ENCODE measurements around the gene TSR3. TPM values are rescaled to one million over a fixed set of nuclear protein-coding genes. Genes with fewer than 3 reads are reported as not detected.

Gene TSR3
- total and polyA plus RNA-seq, 2 of the 13 experiments (the other 11 are each of a cell fraction or from before 2014, with no cell fraction given) = 24.2 to 51.0 TPM

DNA sequence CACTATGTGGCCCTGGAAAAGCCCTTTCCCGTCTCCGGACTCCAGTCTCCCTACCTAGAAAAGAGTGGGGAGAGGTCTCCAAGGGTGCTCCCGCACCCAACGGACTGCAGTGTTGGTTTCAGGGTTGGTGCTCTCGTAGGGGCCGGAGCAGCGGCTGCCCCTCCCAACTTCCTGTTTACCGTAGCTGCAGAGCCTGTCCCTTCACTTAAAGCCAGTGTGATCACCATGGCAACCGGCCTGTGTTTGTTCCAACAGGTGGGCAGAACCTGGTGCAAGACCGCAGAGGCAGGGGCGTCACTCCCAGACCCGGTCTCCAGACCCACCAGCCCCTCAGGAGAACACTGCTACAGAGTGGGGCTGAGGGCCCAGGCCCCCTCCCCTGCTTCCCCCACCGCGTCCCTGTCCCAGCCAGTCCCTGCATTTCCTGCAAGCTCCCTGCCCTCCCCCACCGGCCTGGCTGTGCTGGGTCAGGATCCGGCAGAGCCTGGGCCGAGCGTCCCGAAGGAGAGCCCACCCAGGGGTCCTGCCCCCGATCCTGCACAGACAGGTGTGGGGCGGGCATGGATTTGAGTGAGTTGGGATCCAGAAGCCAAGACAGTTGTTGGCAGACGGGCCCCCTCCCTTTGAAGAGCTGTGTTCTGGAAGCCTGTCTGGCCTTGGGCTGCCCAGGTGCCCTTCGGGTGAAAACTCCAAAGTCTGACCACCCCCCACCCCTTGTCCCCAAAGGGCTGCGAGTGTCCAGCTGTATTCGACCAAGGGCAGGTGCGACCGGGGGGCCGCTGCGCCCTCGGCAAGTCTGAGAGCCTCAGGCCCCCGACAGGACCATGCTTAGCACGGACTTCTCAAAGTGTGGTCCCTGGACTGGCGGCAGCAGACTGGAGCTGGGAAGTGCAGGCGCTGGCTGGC lies 19.7 kb downstream of the TSR3 start (continued):
- TF ChIP-seq, protein P1, sequence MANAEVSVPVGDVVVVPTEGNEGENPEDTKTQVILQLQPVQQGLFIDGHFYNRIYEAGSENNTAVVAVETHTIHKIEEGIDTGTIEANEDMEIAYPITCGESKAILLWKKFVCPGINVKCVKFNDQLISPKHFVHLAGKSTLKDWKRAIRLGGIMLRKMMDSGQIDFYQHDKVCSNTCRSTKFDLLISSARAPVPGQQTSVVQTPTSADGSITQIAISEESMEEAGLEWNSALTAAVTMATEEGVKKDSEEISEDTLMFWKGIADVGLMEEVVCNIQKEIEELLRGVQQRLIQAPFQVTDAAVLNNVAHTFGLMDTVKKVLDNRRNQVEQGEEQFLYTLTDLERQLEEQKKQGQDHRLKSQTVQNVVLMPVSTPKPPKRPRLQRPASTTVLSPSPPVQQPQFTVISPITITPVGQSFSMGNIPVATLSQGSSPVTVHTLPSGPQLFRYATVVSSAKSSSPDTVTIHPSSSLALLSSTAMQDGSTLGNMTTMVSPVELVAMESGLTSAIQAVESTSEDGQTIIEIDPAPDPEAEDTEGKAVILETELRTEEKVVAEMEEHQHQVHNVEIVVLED (CRISPR knock-in tag; IDR thresholded peaks at IDR 0.05; ENCODE audit: borderline replicate concordance) = no peak
- no peak for TF ChIP-seq MEIS1 (CRISPR knock-in tag; IDR thresholded peaks at IDR 0.05; ENCODE audit: borderline replicate concordance)
- peak; percentile 48 for TF ChIP-seq SALL1 (CRISPR knock-in tag; IDR thresholded peaks at IDR 0.05)
- peak; percentile 74; the same call in 1 of the 2 replicates for TF ChIP-seq ZNF136 (CRISPR knock-in tag; IDR thresholded peaks at IDR 0.05; ENCODE audit: low read depth)
- TF ChIP-seq CENPBD1 (CRISPR knock-in tag; IDR thresholded peaks at IDR 0.05; ENCODE audit: borderline replicate concordance, low read depth) = no peak
- TF ChIP-seq ZNF850 (CRISPR knock-in tag; conservative IDR thresholded peaks at IDR 0.05) = no peak
- TF ChIP-seq, protein P2, sequence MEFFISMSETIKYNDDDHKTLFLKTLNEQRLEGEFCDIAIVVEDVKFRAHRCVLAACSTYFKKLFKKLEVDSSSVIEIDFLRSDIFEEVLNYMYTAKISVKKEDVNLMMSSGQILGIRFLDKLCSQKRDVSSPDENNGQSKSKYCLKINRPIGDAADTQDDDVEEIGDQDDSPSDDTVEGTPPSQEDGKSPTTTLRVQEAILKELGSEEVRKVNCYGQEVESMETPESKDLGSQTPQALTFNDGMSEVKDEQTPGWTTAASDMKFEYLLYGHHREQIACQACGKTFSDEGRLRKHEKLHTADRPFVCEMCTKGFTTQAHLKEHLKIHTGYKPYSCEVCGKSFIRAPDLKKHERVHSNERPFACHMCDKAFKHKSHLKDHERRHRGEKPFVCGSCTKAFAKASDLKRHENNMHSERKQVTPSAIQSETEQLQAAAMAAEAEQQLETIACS (CRISPR knock-in tag; IDR thresholded peaks at IDR 0.05) = no peak
- no peak for TF ChIP-seq ARID2 (CRISPR knock-in tag; IDR thresholded peaks at IDR 0.05; ENCODE audit: borderline replicate concordance)
- TF ChIP-seq PHF8 (CRISPR knock-in tag; IDR thresholded peaks at IDR 0.05) = peak; percentile 17; the same call in 1 of the 2 replicates
- TF ChIP-seq AHR (CRISPR knock-in tag; IDR thresholded peaks at IDR 0.05) = no peak
- TF ChIP-seq ZNF331 (CRISPR knock-in tag; IDR thresholded peaks at IDR 0.05) = peak; percentile 54; the same call in 1 of the 2 replicates
- TF ChIP-seq TEAD3 (CRISPR knock-in tag; optimal IDR thresholded peaks at IDR 0.05; ENCODE audit: borderline replicate concordance) = no peak
- no peak for TF ChIP-seq HOXA5 (CRISPR knock-in tag; IDR thresholded peaks at IDR 0.05)
- 0 out of 2 replicates have a peak, but pooled peaks have one; percentile 21 for TF ChIP-seq IRF1 (CRISPR knock-in tag; IDR thresholded peaks at IDR 0.05; ENCODE audit: low read depth)
- no peak for TF ChIP-seq RBFOX2 (IDR thresholded peaks at IDR 0.05; ENCODE audit: low read depth, low read length)
- no peak for TF ChIP-seq ZFP90 (CRISPR knock-in tag; IDR thresholded peaks at IDR 0.05; ENCODE audit: borderline replicate concordance)
- TF ChIP-seq MLXIP (CRISPR knock-in tag; IDR thresholded peaks at IDR 0.05; ENCODE audit: borderline replicate concordance) = no peak
- TF ChIP-seq HNRNPUL1 (IDR thresholded peaks at IDR 0.05; ENCODE audit: low read depth, low read length) = no peak
- TF ChIP-seq ZNF878 (CRISPR knock-in tag; IDR thresholded peaks at IDR 0.05) = no peak
- TF ChIP-seq ZFP37 (CRISPR knock-in tag; IDR thresholded peaks at IDR 0.05; ENCODE audit: borderline replicate concordance) = no peak
